ENCODE data around the gene MKNK1. TPM values are rescaled to one million over a fixed set of nuclear protein-coding genes. Genes with fewer than 3 reads are reported as not detected.

Gene MKNK1
- total RNA-seq, 1 donor from 2014 or later: 77.6 TPM

GRCh38 chr1:46611691-46612221, 7.7 kb upstream of the MKNK1 start:
- TF ChIP-seq CTCF (IDR thresholded peaks at IDR 0.05): no peak
- H3K9me3 ChIP-seq: no peaks in the 10 kb centered on the region
- ATAC-seq: no peak
- H3K27ac ChIP-seq: no peak overlapping the region
- peaks cover 53% of the 10 kb centered on the region for H3K4me1 ChIP-seq
- no peaks in the 10 kb centered on the region for H3K27me3 ChIP-seq (ENCODE audit: low read depth)
- peaks cover 56% of the 10 kb centered on the region for H3K36me3 ChIP-seq
- no peak for DNase-seq
- intact Hi-C loops (cut with DNase I): no loop called here
- H3K4me3 ChIP-seq: no peak overlapping the region

- DNase-seq (no peak), ATAC-seq (no peak)
- no peak for TF ChIP-seq CTCF (IDR thresholded peaks at IDR 0.05)
- no peaks in the 10 kb centered on the region for H3K9me3 ChIP-seq
- H3K4me1 ChIP-seq: peaks cover 36% of the 10 kb centered on the region
- intact Hi-C loops (cut with DNase I): no loop called here
- no peak overlapping the region for H3K4me3 ChIP-seq
- no peak overlapping the region for H3K27ac ChIP-seq
- H3K36me3 ChIP-seq: peaks cover 49% of the 10 kb centered on the region
- H3K27me3 ChIP-seq (ENCODE audit: low read depth): no peaks in the 10 kb centered on the region
Measured at GRCh38 chr1:46607345-46608130, 3.5 kb upstream of the MKNK1 start.

- Histone ChIP-seq H3K27me3 (ENCODE audit: low read depth) (no peaks in the 10 kb centered on the region), H3K9me3 (no peaks in the 10 kb centered on the region), H3K4me1 (peaks cover 34% of the 10 kb centered on the region), H3K36me3 (peaks cover 40% of the 10 kb centered on the region), H3K27ac (no peak overlapping the region), H3K4me3 (no peak overlapping the region)
- DNase-seq (no peak), ATAC-seq (no peak)
- no peak for TF ChIP-seq CTCF (IDR thresholded peaks at IDR 0.05)
- intact Hi-C loops (cut with DNase I): no loop called here
Measured at GRCh38 chr1:46606255-46606965, 2.3 kb upstream of the MKNK1 start.

GRCh38 chr1:46605232-46605631, 1.2 kb upstream of the MKNK1 start:
- TF ChIP-seq CTCF (IDR thresholded peaks at IDR 0.05): no peak
- H3K27ac ChIP-seq: no peak overlapping the region
- H3K4me1 ChIP-seq: peaks cover 33% of the 10 kb centered on the region
- no peak overlapping the region for H3K4me3 ChIP-seq
- no peaks in the 10 kb centered on the region for H3K27me3 ChIP-seq (ENCODE audit: low read depth)
- peaks cover 28% of the 10 kb centered on the region for H3K36me3 ChIP-seq
- no peaks in the 10 kb centered on the region for H3K9me3 ChIP-seq
- DNase-seq (no peak), ATAC-seq (no peak)
- intact Hi-C loops (cut with DNase I): no loop called here

- peaks cover 50% of the 10 kb centered on the region for H3K4me1 ChIP-seq
- no peak for TF ChIP-seq CTCF (IDR thresholded peaks at IDR 0.05)
- intact Hi-C loops (cut with DNase I): no loop called here
- ATAC-seq: peak in 1 of 2 donors; percentile 42
- H3K9me3 ChIP-seq: no peaks in the 10 kb centered on the region
- peak overlapping the region; percentile 88 for H3K27ac ChIP-seq
- H3K27me3 ChIP-seq (ENCODE audit: low read depth): no peaks in the 10 kb centered on the region
- H3K4me3 ChIP-seq: peak overlapping the region; percentile 85
- H3K36me3 ChIP-seq: peaks cover 11% of the 10 kb centered on the region
- DNase-seq: no peak
Measured at GRCh38 chr1:46603481-46603857, 599 bp downstream of the MKNK1 start.
